GM12878 (cell line): ENCODE results near the gene RAB37. TPM values are rescaled to one million over a fixed set of nuclear protein-coding genes. Genes with fewer than 3 reads are reported as not detected.

Experiments used
- ATAC-seq: fragments of 200-7000 bp; cut with Tn5 transposase; 3 replicates; pipeline ENCODE4 v1.9.1; 2020; ENCODE audit warnings: mild to moderate bottlenecking, moderate library complexity
- BruUV-seq: library from RNA; stranded (reverse); fragments of 400-500 nt; replicated peaks from 2 replicates; lab custom pipeline; 2021; lab: Mats Ljungman, UMichigan
- CTCF ChIA-PET: fragments of 300-600 bp; sonication (Branson Sonifier 250); formaldehyde crosslinking; extraction: SDS; loops from one replicate; lab custom pipeline; 2021; ENCODE audit warnings: inconsistent platforms; lab: Yijun Ruan, JAX
- POLR2A ChIA-PET: fragments of 350-600 bp; formaldehyde crosslinking; extraction: SDS; loops from one replicate; lab custom pipeline; 2021; ENCODE audit warnings: inconsistent platforms; lab: Charles Lee
- RAD21 ChIA-PET: fragments of 300-600 bp; sonication (Branson Sonifier 250); formaldehyde crosslinking; loops from one replicate; lab custom pipeline; 2023; ENCODE audit warnings: antibody characterized with exemption; ENCODE audit not compliant: unreplicated experiment; lab: Charles Lee
- SMC1A ChIA-PET: fragments of 300-600 bp; sonication (Branson Sonifier 250); formaldehyde crosslinking; loops from one replicate; lab custom pipeline; 2023; ENCODE audit not compliant: unreplicated experiment, uncharacterized antibody; lab: Charles Lee
- DNase-seq: peaks from one replicate; pipeline ENCODE4 v3.0.0-alpha.2; 2011; ENCODE audit warnings: low read depth, low spot score
- FAIRE-seq: peaks from 3 replicates; lab custom pipeline; 2011; peaks lifted over from hg19 to GRCh38; lab: Jason Lieb, UNC
- H2AFZ ChIP-seq: 2 replicates; pipeline ENCODE4 v1.6.0; 2011; ENCODE audit warnings: low read depth, low read length, control low read depth; ENCODE audit not compliant: control insufficient read depth
- H3K27ac ChIP-seq: 2 replicates; pipeline ENCODE4 v1.5.1; 2011; ENCODE audit warnings: control low read depth; ENCODE audit not compliant: control insufficient read depth, insufficient read depth
- H3K27me3 ChIP-seq, 2 experiments: replicated peaks in 1 of 2; 2 replicates each; pipeline versions ENCODE4 v1.6.0 to v1.6.1; 2011; ENCODE audit warnings: low read length in 1 of 2; ENCODE audit not compliant: control insufficient read depth in 2 of 2, insufficient read depth in 2 of 2
- H3K36me3 ChIP-seq, 2 experiments: 2 replicates each; pipeline ENCODE4 v1.5.1; 2011; ENCODE audit warnings: low read length in 1 of 2; ENCODE audit not compliant: control insufficient read depth in 2 of 2, insufficient read depth in 2 of 2
- H3K4me1 ChIP-seq: 2 replicates; pipeline ENCODE4 v1.6.1; 2011; ENCODE audit warnings: mild to moderate bottlenecking, low read length, moderate library complexity, mixed read lengths; ENCODE audit not compliant: control insufficient read depth, insufficient read depth
- H3K4me2 ChIP-seq: 2 replicates; pipeline ENCODE4 v1.6.0; 2011; ENCODE audit warnings: control low read depth; ENCODE audit not compliant: control insufficient read depth, insufficient read depth
- H3K4me3 ChIP-seq: fragments of 200-600 bp; sonication (generic); 2 replicates; pipeline ENCODE4 v1.5.1; 2016
- H3K79me2 ChIP-seq: 2 replicates; pipeline ENCODE4 v1.6.0; 2011; ENCODE audit warnings: low read length; ENCODE audit not compliant: control insufficient read depth, insufficient read depth
- H3K9ac ChIP-seq: 2 replicates; pipeline ENCODE4 v1.8.0; 2011; ENCODE audit warnings: low read length, control low read depth, mixed read lengths; ENCODE audit not compliant: control insufficient read depth, insufficient read depth
- H3K9me3 ChIP-seq: replicated peaks from 3 replicates; pipeline ENCODE4 v1.5.1; 2011; ENCODE audit warnings: mild to moderate bottlenecking, low read length; ENCODE audit not compliant: control insufficient read depth, insufficient read depth
- H4K20me1 ChIP-seq: 2 replicates; pipeline ENCODE4 v1.6.0; 2011; ENCODE audit not compliant: control insufficient read depth, insufficient read depth
- CHD2 ChIP-seq: IDR thresholded peaks from 2 replicates; pipeline ENCODE4 v1.6.1; 2011; ENCODE audit warnings: low read depth, low read length, improper control_type of control experiment, borderline replicate concordance
- CHD4 ChIP-seq: fragments of 200-600 bp; sonication (generic); IDR thresholded peaks from 2 replicates; pipeline ENCODE4 v1.6.1; 2016; ENCODE audit warnings: mild to moderate bottlenecking
- HCFC1 ChIP-seq: fragments of 150-350 bp; IDR thresholded peaks from 2 replicates; pipeline ENCODE4 v1.6.1; 2014; ENCODE audit warnings: low read length
- MXI1 ChIP-seq: fragments of 150-350 bp; IDR thresholded peaks from 2 replicates; pipeline ENCODE4 v1.6.1; 2011; ENCODE audit warnings: low read depth, mild to moderate bottlenecking, inconsistent platforms, low read length, improper control_type of control experiment
- MYB ChIP-seq: fragments of 150-350 bp; IDR thresholded peaks from 2 replicates; pipeline ENCODE4 v1.6.1; 2014; ENCODE audit warnings: mild to moderate bottlenecking, low read depth, low read length, borderline replicate concordance
- RBBP5 ChIP-seq: fragments of 200-600 bp; sonication (generic); conservative IDR thresholded peaks from 2 replicates; pipeline ENCODE4 v1.6.1; 2016
- SMAD5 ChIP-seq: IDR thresholded peaks from 2 replicates; pipeline ENCODE4 v1.6.1; 2016; ENCODE audit warnings: antibody characterized with exemption, low read depth
- ZNF622 ChIP-seq: fragments of 450-650 bp; IDR thresholded peaks from 2 replicates; pipeline ENCODE4 v1.6.1; 2017; ENCODE audit warnings: mild to moderate bottlenecking, inconsistent platforms
- WGBS: methylation state at CpG from one replicate; pipeline ENCODE4 v1.1.6; 2016; ENCODE audit warnings: low lambda C conversion rate; ENCODE audit not compliant: insufficient replicate concordance, insufficient coverage; ENCODE audit errors: missing lambda C conversion rate; 5-methylcytosine and 5-hydroxymethylcytosine counted together
- in situ Hi-C: fragments of 300-500 bp; cut with MboI; formaldehyde crosslinking; loops from 9 replicates; pipeline ENCODE4 v1.14.3; 2018; ENCODE audit warnings: mixed read lengths
- intact Hi-C: fragments of 100-400 bp; cut with micrococcal nuclease; formaldehyde crosslinking; loops from one replicate; pipeline ENCODE4 v1.14.2; 2022; ENCODE audit not compliant: unreplicated experiment
- polyA plus RNA-seq, 11 experiments: library from polyadenylated mRNA; depleted of rRNA in 4 of 11; unstranded in 6 of 11; stranded (reverse) in 5 of 11; fragments of >200 nt; fragmentation: Nextera tagmentation in 4 of 11; fragmentation: Illumina TruSeq in 1 of 11; extraction: Ambion mirVana in 4 of 11; extraction: Trizol in 1 of 11; gene quantifications; 1 replicate in 1 of 11; 2 replicates in 10 of 11; pipeline versions ENCODE4 v1.2.1 to v1.2.3, GENCODE V29; 2011 to 2016; ENCODE audit warnings: inconsistent platforms in 2 of 11, missing spikeins in 2 of 11, low read depth in 1 of 11
- total RNA-seq, 4 experiments: library from RNA; depleted of rRNA in 3 of 4; stranded (reverse); fragments of >200 nt in 3 of 4; fragmentation: Illumina TruSeq in 1 of 4; extraction: Trizol in 1 of 4; gene quantifications; 2 replicates each; pipeline versions ENCODE4 v1.2.1 to v1.2.3, GENCODE V29; 2013 to 2021

Gene RAB37
- total and polyA plus RNA-seq, 10 of the 15 experiments (the other 5 are each of a cell fraction or from before 2014, with no cell fraction given): 0.48 to 5.6 (median 1.7) TPM

DNA sequence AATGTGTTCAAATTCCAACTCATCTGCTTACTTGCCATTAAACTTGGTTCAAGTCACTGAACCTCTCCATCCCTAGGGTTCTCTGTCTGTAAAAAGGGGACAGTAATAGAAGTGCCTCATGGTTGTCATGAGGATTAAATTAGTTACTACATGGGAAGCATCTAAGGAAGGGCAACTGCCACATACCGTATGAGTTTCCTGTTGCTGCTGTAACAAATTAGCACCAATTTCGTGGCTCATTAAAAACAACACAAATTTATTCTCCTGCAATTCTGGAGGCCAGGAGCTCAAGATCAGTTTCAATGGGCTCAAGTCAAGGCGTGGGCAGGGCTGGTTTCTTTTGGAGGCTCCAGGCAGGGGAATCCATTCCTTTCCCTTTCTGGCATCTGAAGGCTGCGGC lies 43.0 kb upstream of the RAB37 start:
- BruUV-seq: no TSS peak
- no peak for TF ChIP-seq CHD2
- TF ChIP-seq RBBP5: no peak
- TF ChIP-seq MXI1: no peak
- no peak for TF ChIP-seq CHD4
- no peak for TF ChIP-seq SMAD5
- TF ChIP-seq HCFC1: no peak
- H3K4me1 ChIP-seq: peaks cover 30% of the 10 kb centered on the region
- H3K4me3 ChIP-seq: no peak overlapping the region
- POLR2A ChIA-PET: no interaction called here
- no peaks in the 10 kb centered on the region for H3K9me3 ChIP-seq
- in situ Hi-C loops: no loop called here
- intact Hi-C loops: no loop called here
- no peaks in the 10 kb centered on the region; a peak in 1 of 4 replicates for H3K27me3 ChIP-seq
- no peaks in the 10 kb centered on the region for H3K79me2 ChIP-seq
- H3K36me3 ChIP-seq: no peaks in the 10 kb centered on the region
- RAD21 ChIA-PET: no interaction called here
- CTCF ChIA-PET: interaction anchor here (1.5 kb wide), 1 partner anchor 37 kb away, joined by 4 read pairs; no protein-coding TSS in a partner anchor
- FAIRE-seq (no peak), DNase-seq (no peak), ATAC-seq (no peak)
- no peak overlapping the region for H3K27ac ChIP-seq
- no peak overlapping the region for H3K9ac ChIP-seq
- SMC1A ChIA-PET: no interaction called here
- no peaks in the 10 kb centered on the region for H4K20me1 ChIP-seq
- H2AFZ ChIP-seq: no peak overlapping the region
- 31% methylated on average over 4 of the region's 4 CpGs for WGBS
- no peak overlapping the region for H3K4me2 ChIP-seq

DNA sequence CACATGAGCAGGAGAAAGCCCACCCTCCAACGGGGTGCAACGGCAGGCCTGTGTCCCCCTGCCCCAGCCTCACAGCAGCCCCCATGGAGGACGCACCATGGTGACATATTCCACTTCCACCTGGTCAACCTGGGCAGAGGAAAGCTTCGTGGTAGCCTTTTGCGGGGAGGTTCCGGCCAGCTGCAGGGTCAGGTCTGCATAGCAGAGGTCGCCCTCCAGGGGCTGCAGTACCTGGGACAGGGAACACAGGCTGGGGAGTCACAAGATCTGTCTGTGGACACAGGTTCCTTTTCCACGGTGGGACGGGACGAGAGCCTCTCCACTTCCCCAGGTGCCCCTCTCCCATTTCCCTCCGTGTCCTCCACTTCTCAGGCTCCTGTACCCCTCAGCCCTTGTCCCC lies 41.4 kb upstream of the RAB37 start:
- ATAC-seq: no peak
- no peaks in the 10 kb centered on the region for H3K36me3 ChIP-seq
- no peak for FAIRE-seq

More for the DNA sequence above, 41.4 kb upstream of the RAB37 start:
- ChIA-PET SMC1A (no interaction called here), POLR2A (no interaction called here), CTCF (interaction anchor here (0.8 kb wide), 1 partner anchor 41 kb away, joined by 4 read pairs; no protein-coding TSS in a partner anchor), RAD21 (interaction anchor here (1.4 kb wide), 1 partner anchor 38 kb away, joined by 6 read pairs; no protein-coding TSS in a partner anchor)
- DNase-seq: no peak
- H4K20me1 ChIP-seq: no peaks in the 10 kb centered on the region
- H3K4me1 ChIP-seq: peaks cover 19% of the 10 kb centered on the region
- H3K27ac ChIP-seq: no peak overlapping the region
- in situ Hi-C loops: no loop called here
- WGBS: 60% methylated on average over 11 of the region's 11 CpGs
- TF ChIP-seq ZNF622: no peak
- no peak for TF ChIP-seq MYB
- BruUV-seq: no TSS peak
- H3K9me3 ChIP-seq: no peaks in the 10 kb centered on the region
- H3K27me3 ChIP-seq: no peaks in the 10 kb centered on the region; a peak in 1 of 4 replicates
- no peaks in the 10 kb centered on the region for H3K79me2 ChIP-seq
- H3K4me2 ChIP-seq: no peak overlapping the region
- intact Hi-C loops: no loop called here
- H3K9ac ChIP-seq: no peak overlapping the region
- H2AFZ ChIP-seq: no peak overlapping the region
- no peak overlapping the region for H3K4me3 ChIP-seq
